ENCODE data around the gene RPS3. TPM values are rescaled to one million over a fixed set of nuclear protein-coding genes. Genes with fewer than 3 reads are reported as not detected.

The RPS3 gene
- total and polyA plus RNA-seq, 2 donors (not counting 3 experiments of a cell fraction or from before 2014, with no cell fraction given), result 2,973 to 3,734 TPM

- H3K36me3 ChIP-seq (ENCODE audit: control insufficient read depth in 2 of 2, extremely low read depth in 1 of 2, insufficient read depth in 2 of 2, low read length in 2 of 2), result peaks cover 0 to 49% of the 10 kb centered on the region in 2 experiments
- no peaks in the 10 kb centered on the region for H3K79me2 ChIP-seq (ENCODE audit: control insufficient read depth, insufficient read depth, low read length)
- H3K4me3 ChIP-seq (replicated peaks in 1 of 3; ENCODE audit: insufficient read depth in 1 of 3, low read depth in 1 of 3, low read length in 3 of 3), result no peak overlapping the region
- ChIA-PET POLR2A (no interaction called here), CTCF (no interaction called here)
- H3K4me1 ChIP-seq (ENCODE audit: control insufficient read depth, extremely low read depth, insufficient read depth, low read length), result no peaks in the 10 kb centered on the region
- intact Hi-C loops (cut with micrococcal nuclease), result no loop called here
- DNase-seq (ENCODE audit: low read depth, low spot score), result no peak
- no peaks in the 10 kb centered on the region for H3K9me1 ChIP-seq (replicated peaks; ENCODE audit: control insufficient read depth, extremely low read depth, insufficient read depth, low read length)
- no peaks in the 10 kb centered on the region for H3K9me3 ChIP-seq (replicated peaks; ENCODE audit: control insufficient read depth, insufficient read depth, low read length)
- TF ChIP-seq EZH2 (IDR thresholded peaks at IDR 0.05; ENCODE audit: borderline replicate concordance, low read depth, low read length, severe bottlenecking) (no peak), GATA2 (IDR thresholded peaks at IDR 0.05; ENCODE audit: insufficient read depth, insufficient read length, low read depth, low read length) (no peak)
- H3K27ac ChIP-seq (ENCODE audit: insufficient read depth, low read depth, low read length), result no peak overlapping the region
- H3K9ac ChIP-seq (replicated peaks; ENCODE audit: extremely low read depth, insufficient read depth, low read length), result no peak overlapping the region
- peaks cover 0 to 1% of the 10 kb centered on the region in 2 experiments for H3K27me3 ChIP-seq (ENCODE audit: control insufficient read depth in 2 of 2, insufficient read depth in 2 of 2, low read length in 2 of 2)
- dilution Hi-C loops (cut with MboI; ENCODE audit: extremely low pct_ligation_motif_present, low sequenced_read_pairs), result no loop called here
- H2AFZ ChIP-seq (ENCODE audit: low read depth, low read length), result no peak overlapping the region
- H4K20me1 ChIP-seq (replicated peaks; ENCODE audit: control insufficient read depth, extremely low read depth, insufficient read depth, low read length), result no peaks in the 10 kb centered on the region
- H3K4me2 ChIP-seq (ENCODE audit: insufficient read depth, low read length), result no peak overlapping the region
- no TSS peak for BruUV-seq (replicated peaks)
- no peak for FAIRE-seq
Measured at GRCh38 chr11:75437966-75438659, 38.8 kb downstream of the RPS3 start.

- POLR2A ChIA-PET, result no interaction called here
- dilution Hi-C loops (cut with MboI; ENCODE audit: extremely low pct_ligation_motif_present, low sequenced_read_pairs), result no loop called here
Measured at GRCh38 chr11:75439026-75439425, 39.7 kb downstream of the RPS3 start.

More at GRCh38 chr11:75439026-75439425, 39.7 kb downstream of the RPS3 start:
- Histone ChIP-seq H3K36me3 (ENCODE audit: control insufficient read depth in 2 of 2, extremely low read depth in 1 of 2, insufficient read depth in 2 of 2, low read length in 2 of 2) (peaks cover 0 to 50% of the 10 kb centered on the region in 2 experiments), H3K9me3 (replicated peaks; ENCODE audit: control insufficient read depth, insufficient read depth, low read length) (no peaks in the 10 kb centered on the region), H3K4me2 (ENCODE audit: insufficient read depth, low read length) (no peak overlapping the region), H3K4me1 (ENCODE audit: control insufficient read depth, extremely low read depth, insufficient read depth, low read length) (no peaks in the 10 kb centered on the region), H2AFZ (ENCODE audit: low read depth, low read length) (no peak overlapping the region), H3K27me3 (ENCODE audit: control insufficient read depth in 2 of 2, insufficient read depth in 2 of 2, low read length in 2 of 2) (no peaks in the 10 kb centered on the region), H3K4me3 (replicated peaks in 1 of 3; ENCODE audit: insufficient read depth in 1 of 3, low read depth in 1 of 3, low read length in 3 of 3) (no peak overlapping the region), H4K20me1 (replicated peaks; ENCODE audit: control insufficient read depth, extremely low read depth, insufficient read depth, low read length) (no peaks in the 10 kb centered on the region), H3K9ac (replicated peaks; ENCODE audit: extremely low read depth, insufficient read depth, low read length) (no peak overlapping the region), H3K27ac (ENCODE audit: insufficient read depth, low read depth, low read length) (no peak overlapping the region), H3K9me1 (replicated peaks; ENCODE audit: control insufficient read depth, extremely low read depth, insufficient read depth, low read length) (no peaks in the 10 kb centered on the region), H3K79me2 (ENCODE audit: control insufficient read depth, insufficient read depth, low read length) (no peaks in the 10 kb centered on the region)
- CTCF ChIA-PET, result interaction anchor here (1.4 kb wide), 1 partner anchor 51 kb away, joined by 3 read pairs; no protein-coding TSS in a partner anchor
- TF ChIP-seq, protein P1, sequence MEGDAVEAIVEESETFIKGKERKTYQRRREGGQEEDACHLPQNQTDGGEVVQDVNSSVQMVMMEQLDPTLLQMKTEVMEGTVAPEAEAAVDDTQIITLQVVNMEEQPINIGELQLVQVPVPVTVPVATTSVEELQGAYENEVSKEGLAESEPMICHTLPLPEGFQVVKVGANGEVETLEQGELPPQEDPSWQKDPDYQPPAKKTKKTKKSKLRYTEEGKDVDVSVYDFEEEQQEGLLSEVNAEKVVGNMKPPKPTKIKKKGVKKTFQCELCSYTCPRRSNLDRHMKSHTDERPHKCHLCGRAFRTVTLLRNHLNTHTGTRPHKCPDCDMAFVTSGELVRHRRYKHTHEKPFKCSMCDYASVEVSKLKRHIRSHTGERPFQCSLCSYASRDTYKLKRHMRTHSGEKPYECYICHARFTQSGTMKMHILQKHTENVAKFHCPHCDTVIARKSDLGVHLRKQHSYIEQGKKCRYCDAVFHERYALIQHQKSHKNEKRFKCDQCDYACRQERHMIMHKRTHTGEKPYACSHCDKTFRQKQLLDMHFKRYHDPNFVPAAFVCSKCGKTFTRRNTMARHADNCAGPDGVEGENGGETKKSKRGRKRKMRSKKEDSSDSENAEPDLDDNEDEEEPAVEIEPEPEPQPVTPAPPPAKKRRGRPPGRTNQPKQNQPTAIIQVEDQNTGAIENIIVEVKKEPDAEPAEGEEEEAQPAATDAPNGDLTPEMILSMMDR (IDR thresholded peaks at IDR 0.05; ENCODE audit: extremely low read depth in 1 of 2, insufficient read depth in 1 of 2, low read depth in 1 of 2, low read length in 2 of 2), result no peak
- no peak for TF ChIP-seq POLR2A (IDR thresholded peaks at IDR 0.05; ENCODE audit: low read depth, low read length)
- TF ChIP-seq EZH2 (IDR thresholded peaks at IDR 0.05; ENCODE audit: borderline replicate concordance, low read depth, low read length, severe bottlenecking), result no peak
- TF ChIP-seq JUN (IDR thresholded peaks at IDR 0.05; ENCODE audit: borderline replicate concordance, insufficient read depth, insufficient read length, low read depth), result no peak
- TF ChIP-seq POLR2AphosphoS5 (IDR thresholded peaks at IDR 0.05; ENCODE audit: insufficient read depth, low read depth, low read length), result no peak
- no peak for TF ChIP-seq MYC (IDR thresholded peaks at IDR 0.05; ENCODE audit: low read depth, low read length)
- no peak for TF ChIP-seq GATA2 (IDR thresholded peaks at IDR 0.05; ENCODE audit: insufficient read depth, insufficient read length, low read depth, low read length)
- TF ChIP-seq, protein P2, sequence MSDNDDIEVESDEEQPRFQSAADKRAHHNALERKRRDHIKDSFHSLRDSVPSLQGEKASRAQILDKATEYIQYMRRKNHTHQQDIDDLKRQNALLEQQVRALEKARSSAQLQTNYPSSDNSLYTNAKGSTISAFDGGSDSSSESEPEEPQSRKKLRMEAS (IDR thresholded peaks at IDR 0.05; ENCODE audit: insufficient read depth, insufficient read length), result no peak
- TF ChIP-seq FOS (IDR thresholded peaks at IDR 0.05; ENCODE audit: borderline replicate concordance, insufficient read depth, low read length), result no peak
- no TSS peak for BruUV-seq (replicated peaks)
- DNase-seq (ENCODE audit: low read depth, low spot score) (no peak), FAIRE-seq (no peak)
- intact Hi-C loops (cut with micrococcal nuclease), result no loop called here

Measured in endothelial cell of umbilical vein (primary cell).